Activated T-helper 1 cell treated with Interleukin-2 at 50 U/mL for 16 hours (primary cell): ENCODE measurements around the gene SLIT3.
"Not testable (repeated sequence)": the region's sequence is repeated elsewhere in the genome, so short reads cannot be mapped to it uniquely, and the experiment has no call there.

Experiments
- DNase-seq: peaks from one replicate; pipeline ENCODE4 v3.0.0-alpha.2; 2020; ENCODE audit warnings: low read depth

The SLIT3 gene

GRCh38 chr5:169142264-169142970 is 158.5 kb downstream of the SLIT3 start:
- no peak for DNase-seq

- DNase-seq, result not testable (repeated sequence)
Observed at GRCh38 chr5:169140215-169140614, 160.7 kb downstream of the SLIT3 start.

- no peak for DNase-seq
Observed at GRCh38 chr5:169139480-169140050, 161.4 kb downstream of the SLIT3 start.

- no peak for DNase-seq
Observed at GRCh38 chr5:169133531-169133930, 167.4 kb downstream of the SLIT3 start.

- no peak for DNase-seq
Observed at GRCh38 chr5:169132302-169132660, 168.7 kb downstream of the SLIT3 start.

GRCh38 chr5:169131616-169132301 is 169.2 kb downstream of the SLIT3 start:
- DNase-seq, result no peak

- no peak for DNase-seq
Observed at GRCh38 chr5:169128679-169129078, 172.3 kb downstream of the SLIT3 start.

GRCh38 chr5:169127431-169127830 is 173.5 kb downstream of the SLIT3 start:
- no peak for DNase-seq

GRCh38 chr5:169126481-169127021 is 174.4 kb downstream of the SLIT3 start:
- DNase-seq, result no peak

- DNase-seq, result no peak
Observed at GRCh38 chr5:169125571-169125970, 175.4 kb downstream of the SLIT3 start.

- DNase-seq, result no peak
Observed at GRCh38 chr5:169122951-169123350, 178.0 kb downstream of the SLIT3 start.

GRCh38 chr5:169121630-169122420 is 179.1 kb downstream of the SLIT3 start:
- no peak for DNase-seq

- DNase-seq, result no peak
Observed at GRCh38 chr5:169119288-169120048, 181.5 kb downstream of the SLIT3 start.

- DNase-seq, result no peak
Observed at GRCh38 chr5:169116961-169117461, 183.9 kb downstream of the SLIT3 start.

- DNase-seq, result no peak
Observed at GRCh38 chr5:169115461-169116124, 185.3 kb downstream of the SLIT3 start.

- DNase-seq, result no peak
Observed at GRCh38 chr5:169114466-169115065, 186.4 kb downstream of the SLIT3 start.

GRCh38 chr5:169112016-169112415 is 188.9 kb downstream of the SLIT3 start:
- DNase-seq, result no peak

GRCh38 chr5:169106911-169107706 is 193.8 kb downstream of the SLIT3 start:
- no peak for DNase-seq

- DNase-seq, result not testable (repeated sequence)
Observed at GRCh38 chr5:169105582-169105981, 195.4 kb downstream of the SLIT3 start.
